Omental fat pad (tissue), 4 donors: Measurements from ENCODE around the gene PRSS22. TPM values are rescaled to one million over a fixed set of nuclear protein-coding genes. Genes with fewer than 3 reads are reported as not detected.

Experiments used
- ATAC-seq: fragments of 150-250 bp; one replicate; pipeline ENCODE4 v1.9.1; 2016; ENCODE audit warnings: mild to moderate bottlenecking, moderate library complexity; ENCODE audit not compliant: low FRiP score
- DNase-seq: peaks from one replicate; pipeline ENCODE4 v3.0.0-alpha.2; 2019; ENCODE audit warnings: low spot score
- CTCF ChIP-seq, 3 donors: fragments of 450-650 bp; IDR thresholded peaks; one replicate each; pipeline ENCODE4 v1.5.1; 2016 to 2017; ENCODE audit warnings: antibody characterized with exemption in 3 of 3, mild to moderate bottlenecking in 3 of 3, moderate library complexity in 2 of 3
- total RNA-seq, 4 donors: library from RNA; depleted of rRNA; stranded (reverse); fragments of >200 nt; gene quantifications; one replicate each; pipeline ENCODE4 v1.1.0, GENCODE V29; 2016

Gene PRSS22
- total RNA-seq, 4 donors from 2014 or later = not detected

DNA sequence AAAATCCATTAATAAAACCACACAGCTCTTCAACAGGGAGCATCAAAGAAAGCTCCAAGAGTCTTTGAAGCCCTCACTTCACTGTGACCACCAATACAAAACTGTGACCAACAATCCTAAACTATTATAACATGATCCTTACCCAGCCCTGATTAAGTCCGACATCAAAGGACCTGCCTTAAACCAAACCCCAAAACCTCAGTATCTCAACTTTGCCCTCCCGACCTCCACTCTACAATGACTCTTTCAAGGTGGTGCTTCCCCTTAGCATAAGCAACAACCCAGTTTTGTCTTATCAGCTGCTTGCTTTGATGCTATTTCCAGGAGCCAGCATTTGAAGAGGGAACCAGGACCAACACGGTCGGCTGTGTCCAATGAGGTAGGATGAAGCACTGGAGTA lies 8.5 kb upstream of the PRSS22 start:
- ATAC-seq (no peak), DNase-seq (no peak)
- TF ChIP-seq CTCF (IDR thresholded peaks at IDR 0.05) = no peak

DNA sequence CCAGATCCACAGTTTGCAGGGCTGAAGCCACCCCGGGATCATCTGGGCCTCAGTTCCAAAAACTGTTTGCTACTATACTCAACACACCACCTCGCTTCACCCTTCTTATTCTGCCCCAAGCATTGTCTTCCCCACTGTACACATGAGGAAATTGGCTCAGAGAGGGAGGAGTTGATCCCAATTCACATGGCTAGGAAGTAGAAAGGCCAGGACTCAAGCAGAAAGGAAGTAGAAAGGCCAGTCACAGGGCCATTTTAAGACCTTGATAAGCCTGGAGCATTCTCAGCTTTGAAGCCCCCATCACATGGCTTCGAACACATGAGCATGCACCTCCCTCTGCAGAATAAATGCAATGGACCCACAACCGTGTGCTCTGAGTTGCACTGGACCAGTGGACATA lies 7.7 kb upstream of the PRSS22 start:
- TF ChIP-seq CTCF (IDR thresholded peaks at IDR 0.05) = no peak
- ATAC-seq (no peak), DNase-seq (no peak)

- no peak for TF ChIP-seq CTCF (IDR thresholded peaks at IDR 0.05)
- ATAC-seq (no peak), DNase-seq (no peak)
Measured at GRCh38 chr16:2860826-2861567, 3.0 kb upstream of the PRSS22 start.

DNA sequence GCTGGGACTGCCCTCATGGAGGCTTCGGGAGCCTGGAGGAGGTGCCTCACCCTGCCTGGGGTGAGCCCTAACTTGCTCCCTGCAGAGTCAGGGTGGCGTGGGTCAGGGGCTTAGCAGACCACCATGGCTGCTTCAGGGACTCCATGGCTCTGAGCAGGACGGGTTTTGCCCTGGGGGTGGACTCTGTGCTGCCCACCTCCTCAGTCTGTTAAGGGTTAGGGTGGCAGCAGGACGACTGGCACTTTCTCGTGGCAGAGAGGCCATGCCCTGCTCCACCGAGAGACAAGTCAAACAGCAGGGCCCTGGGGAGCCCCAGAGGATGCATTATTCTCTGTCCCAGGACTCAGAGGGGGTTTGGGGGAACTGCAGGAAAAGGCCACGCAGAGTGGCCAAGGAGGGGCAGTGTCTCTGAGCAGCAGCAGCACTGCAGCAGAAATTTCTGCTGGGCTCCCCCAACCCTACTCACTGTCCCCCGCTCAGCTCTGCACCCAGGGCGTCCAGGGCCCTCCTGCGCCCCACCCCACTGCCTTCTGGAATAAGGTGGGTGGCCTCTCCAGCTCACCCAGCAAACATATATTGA lies 1.8 kb upstream of the PRSS22 start:
- ATAC-seq (no peak), DNase-seq (no peak)
- TF ChIP-seq CTCF (IDR thresholded peaks at IDR 0.05) = no peak

- ATAC-seq (no peak), DNase-seq (no peak)
- TF ChIP-seq CTCF (IDR thresholded peaks at IDR 0.05) = no peak
Measured at GRCh38 chr16:2858245-2859025, 465 bp upstream of the PRSS22 start.

DNA sequence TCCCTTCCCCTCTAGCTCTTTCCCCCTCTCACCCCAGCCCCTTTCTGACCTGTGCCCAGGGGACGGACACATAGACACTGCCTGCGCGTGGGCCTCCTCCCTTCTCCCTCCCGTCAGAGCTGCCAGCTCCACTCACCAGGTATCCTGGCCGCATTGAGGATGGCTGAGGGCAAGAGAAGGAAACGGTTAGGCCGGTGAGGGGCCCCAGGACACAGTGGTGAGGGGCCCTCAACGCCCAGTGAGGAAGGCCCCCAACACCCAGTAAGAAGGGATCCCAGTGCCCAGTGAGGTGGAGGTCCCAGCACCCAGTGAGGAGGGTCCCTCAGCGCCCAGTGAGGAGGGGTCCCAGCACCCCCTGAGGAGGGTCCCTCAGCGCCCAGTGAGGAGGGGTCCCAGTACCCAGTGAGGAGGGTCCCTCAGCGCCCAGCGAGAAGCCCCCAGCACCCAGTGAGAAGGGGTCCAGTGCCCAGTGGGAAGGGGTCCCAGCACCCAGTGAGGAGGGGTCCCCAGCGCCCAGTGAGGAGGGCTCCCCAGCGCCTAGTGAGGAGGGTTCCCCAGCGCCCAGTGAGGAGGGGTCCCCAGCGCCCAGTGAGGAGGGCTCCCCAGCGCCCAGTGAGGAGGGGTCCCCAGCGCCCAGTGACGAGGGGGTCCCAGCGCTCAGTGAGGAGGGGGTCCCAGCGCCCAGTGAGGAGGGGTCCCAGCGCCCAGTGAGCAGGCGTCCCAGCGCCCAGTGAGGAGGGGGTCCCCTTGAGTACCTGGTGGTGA lies 1.1 kb downstream of the PRSS22 start:
- DNase-seq (no peak), ATAC-seq (no peak)
- no peak for TF ChIP-seq CTCF (IDR thresholded peaks at IDR 0.05)
